Ectodermal cell (in vitro differentiated cells): ENCODE data around the gene TFAP2B.

Experiments
- H3K27ac ChIP-seq: 2 replicates; pipeline ENCODE4 v1.7.0; 2013; ENCODE audit warnings: mild to moderate bottlenecking, low read depth, low read length; ENCODE audit not compliant: insufficient read depth, poor library complexity, severe bottlenecking
- H3K27me3 ChIP-seq: 2 replicates; pipeline ENCODE4 v1.7.0; 2013; ENCODE audit warnings: mild to moderate bottlenecking, low read length; ENCODE audit not compliant: insufficient read depth, control insufficient read depth, poor library complexity, severe bottlenecking
- H3K36me3 ChIP-seq: one replicate; pipeline ENCODE4 v1.7.0; 2013; ENCODE audit warnings: low read length; ENCODE audit not compliant: control insufficient read depth, insufficient read depth
- H3K4me1 ChIP-seq: one replicate; pipeline ENCODE4 v1.7.0; 2013; ENCODE audit warnings: low read length; ENCODE audit not compliant: control insufficient read depth, insufficient read depth
- H3K4me3 ChIP-seq: 2 replicates; pipeline ENCODE4 v1.7.0; 2013; ENCODE audit warnings: low read depth, low read length, control low read depth; ENCODE audit not compliant: insufficient read depth
- H3K9me3 ChIP-seq: 2 replicates; pipeline ENCODE4 v1.7.0; 2013; ENCODE audit warnings: mild to moderate bottlenecking, low read length, moderate library complexity; ENCODE audit not compliant: control insufficient read depth
- WGBS, 2 experiments: methylation state at CpG; one replicate each; pipeline ENCODE4 v1.1.7; 2013; ENCODE audit warnings: missing lambda C conversion rate in 2 of 2; 5-methylcytosine and 5-hydroxymethylcytosine counted together

TFAP2B gene

GRCh38 chr6:50864601-50865000 lies 45.9 kb downstream of the TFAP2B start:
- H3K9me3 ChIP-seq: no peaks in the 10 kb centered on the region
- H3K4me3 ChIP-seq: no peak overlapping the region
- 29 to 54% methylated on average over 1 of the region's 1 CpG for WGBS, 2 experiments
- H3K27me3 ChIP-seq: no peaks in the 10 kb centered on the region
- H3K27ac ChIP-seq: no peak overlapping the region
- no peaks in the 10 kb centered on the region for H3K36me3 ChIP-seq
- peaks cover 8% of the 10 kb centered on the region for H3K4me1 ChIP-seq

- Histone ChIP-seq H3K27ac (no peak overlapping the region), H3K4me3 (no peak overlapping the region), H3K9me3 (no peaks in the 10 kb centered on the region), H3K4me1 (peaks cover 8% of the 10 kb centered on the region), H3K27me3 (no peaks in the 10 kb centered on the region), H3K36me3 (no peaks in the 10 kb centered on the region)
- WGBS, 2 experiments: 100% methylated on average over 1 of the region's 1 CpG
These were observed 49.8 kb downstream of the TFAP2B start for GRCh38 chr6:50868466-50868865.

- H3K4me3 ChIP-seq: no peak overlapping the region
- no peaks in the 10 kb centered on the region for H3K27me3 ChIP-seq
- H3K36me3 ChIP-seq: no peaks in the 10 kb centered on the region
- no peak overlapping the region for H3K27ac ChIP-seq
- H3K4me1 ChIP-seq: peaks cover 8% of the 10 kb centered on the region
- WGBS, 2 experiments: 92 to 100% methylated on average over 1 of the region's 1 CpG
- H3K9me3 ChIP-seq: no peaks in the 10 kb centered on the region
These were observed 54.5 kb downstream of the TFAP2B start for GRCh38 chr6:50873167-50873566.

GRCh38 chr6:50884364-50884763 lies 65.7 kb downstream of the TFAP2B start:
- H3K4me1 ChIP-seq: peaks cover 3% of the 10 kb centered on the region
- 84 to 88% methylated on average over 3 of the region's 3 CpGs for whole genome bisulfite sequencing, 2 experiments
- no peaks in the 10 kb centered on the region for H3K9me3 ChIP-seq
- H3K4me3 ChIP-seq: no peak overlapping the region
- no peaks in the 10 kb centered on the region for H3K27me3 ChIP-seq
- no peak overlapping the region for H3K27ac ChIP-seq
- H3K36me3 ChIP-seq: no peaks in the 10 kb centered on the region

GRCh38 chr6:50887112-50887511 lies 68.4 kb downstream of the TFAP2B start:
- Histone ChIP-seq H3K4me1 (no peaks in the 10 kb centered on the region), H3K9me3 (no peaks in the 10 kb centered on the region), H3K36me3 (no peaks in the 10 kb centered on the region), H3K27me3 (no peaks in the 10 kb centered on the region), H3K4me3 (no peak overlapping the region), H3K27ac (no peak overlapping the region)
- WGBS, 2 experiments: 96 to 100% methylated on average over 1 of the region's 1 CpG

GRCh38 chr6:50889497-50889896 lies 70.8 kb downstream of the TFAP2B start:
- Histone ChIP-seq H3K27ac (no peak overlapping the region), H3K36me3 (no peaks in the 10 kb centered on the region), H3K27me3 (no peaks in the 10 kb centered on the region), H3K9me3 (no peaks in the 10 kb centered on the region), H3K4me3 (no peak overlapping the region), H3K4me1 (no peaks in the 10 kb centered on the region)
- WGBS, 2 experiments: 92 to 93% methylated on average over 2 to 3 of the region's 3 CpGs

- Histone ChIP-seq H3K9me3 (no peaks in the 10 kb centered on the region), H3K27me3 (no peaks in the 10 kb centered on the region), H3K4me3 (no peak overlapping the region), H3K27ac (no peak overlapping the region), H3K36me3 (no peaks in the 10 kb centered on the region), H3K4me1 (no peaks in the 10 kb centered on the region)
- WGBS, 2 experiments: 6 to 7% methylated on average over 1 of the region's 2 CpGs
These were observed 71.3 kb downstream of the TFAP2B start for GRCh38 chr6:50889935-50890334.

GRCh38 chr6:50890579-50890978 lies 71.9 kb downstream of the TFAP2B start:
- Histone ChIP-seq H3K36me3 (no peaks in the 10 kb centered on the region), H3K4me3 (no peak overlapping the region), H3K4me1 (no peaks in the 10 kb centered on the region), H3K27me3 (no peaks in the 10 kb centered on the region), H3K27ac (no peak overlapping the region), H3K9me3 (no peaks in the 10 kb centered on the region)

GRCh38 chr6:50891290-50891689 lies 72.6 kb downstream of the TFAP2B start:
- Histone ChIP-seq H3K4me3 (no peak overlapping the region), H3K36me3 (no peaks in the 10 kb centered on the region), H3K27me3 (no peaks in the 10 kb centered on the region), H3K27ac (no peak overlapping the region), H3K9me3 (no peaks in the 10 kb centered on the region), H3K4me1 (no peaks in the 10 kb centered on the region)
